ENCODE measurements around the gene CHIC1. TPM values are rescaled to one million over a fixed set of nuclear protein-coding genes. Genes with fewer than 3 reads are reported as not detected.
"Not testable (repeated sequence)": the region's sequence is repeated elsewhere in the genome, so short reads cannot be mapped to it uniquely, and the experiment has no call there.

CHIC1 gene
- total and polyA plus RNA-seq, 2 donors (not counting 3 experiments of a cell fraction or from before 2014, with no cell fraction given) = 3.0 to 6.1 TPM

DNA sequence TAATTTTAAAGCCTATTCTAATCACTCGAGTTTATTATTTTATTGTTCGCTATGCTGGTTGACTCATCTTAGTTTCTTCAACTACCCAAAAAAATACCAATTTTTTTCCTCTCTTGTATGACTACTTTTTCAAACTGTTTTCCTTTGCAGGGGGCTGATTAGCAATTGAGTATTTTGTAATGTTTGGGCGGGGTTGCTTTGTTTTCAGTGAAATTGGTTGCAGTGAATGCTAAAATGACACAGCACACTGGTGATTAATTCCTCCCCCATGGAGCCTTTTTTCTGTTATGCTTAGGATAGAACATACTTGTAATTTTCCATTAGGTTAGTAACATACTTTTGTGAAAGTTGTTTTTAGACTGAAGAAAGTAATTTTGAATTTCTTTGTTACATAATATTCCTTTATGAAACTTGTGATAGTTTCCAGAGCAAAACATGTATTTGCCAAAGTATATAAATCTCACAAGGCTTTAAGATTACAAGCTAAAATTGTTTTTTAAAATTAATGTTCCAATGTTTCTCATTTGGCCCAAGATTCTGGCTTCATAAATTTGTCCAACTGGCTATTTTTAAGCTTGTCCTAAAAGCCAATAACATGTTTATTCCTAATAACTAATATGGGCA, 120.4 kb downstream of the CHIC1 start:
- intact Hi-C loops (cut with micrococcal nuclease) = no loop called here
- no peak overlapping the region for H3K27ac ChIP-seq (ENCODE audit: insufficient read depth, low read depth, low read length)
- no peak overlapping the region for H3K4me3 ChIP-seq (replicated peaks in 1 of 3; ENCODE audit: insufficient read depth in 1 of 3, low read depth in 1 of 3, low read length in 3 of 3)
- H3K9me3 ChIP-seq (replicated peaks; ENCODE audit: control insufficient read depth, insufficient read depth, low read length) = no peaks in the 10 kb centered on the region
- H2AFZ ChIP-seq (ENCODE audit: low read depth, low read length) = no peak overlapping the region
- POLR2A ChIA-PET = no interaction called here
- H3K4me2 ChIP-seq (ENCODE audit: insufficient read depth, low read length) = no peak overlapping the region
- CTCF ChIA-PET = no interaction called here
- FAIRE-seq (no peak), DNase-seq (ENCODE audit: low read depth, low spot score) (no peak)
- no peaks in the 10 kb centered on the region for H3K4me1 ChIP-seq (ENCODE audit: control insufficient read depth, extremely low read depth, insufficient read depth, low read length)
- no peaks in the 10 kb centered on the region for H4K20me1 ChIP-seq (replicated peaks; ENCODE audit: control insufficient read depth, extremely low read depth, insufficient read depth, low read length)
- TF ChIP-seq, protein P1, sequence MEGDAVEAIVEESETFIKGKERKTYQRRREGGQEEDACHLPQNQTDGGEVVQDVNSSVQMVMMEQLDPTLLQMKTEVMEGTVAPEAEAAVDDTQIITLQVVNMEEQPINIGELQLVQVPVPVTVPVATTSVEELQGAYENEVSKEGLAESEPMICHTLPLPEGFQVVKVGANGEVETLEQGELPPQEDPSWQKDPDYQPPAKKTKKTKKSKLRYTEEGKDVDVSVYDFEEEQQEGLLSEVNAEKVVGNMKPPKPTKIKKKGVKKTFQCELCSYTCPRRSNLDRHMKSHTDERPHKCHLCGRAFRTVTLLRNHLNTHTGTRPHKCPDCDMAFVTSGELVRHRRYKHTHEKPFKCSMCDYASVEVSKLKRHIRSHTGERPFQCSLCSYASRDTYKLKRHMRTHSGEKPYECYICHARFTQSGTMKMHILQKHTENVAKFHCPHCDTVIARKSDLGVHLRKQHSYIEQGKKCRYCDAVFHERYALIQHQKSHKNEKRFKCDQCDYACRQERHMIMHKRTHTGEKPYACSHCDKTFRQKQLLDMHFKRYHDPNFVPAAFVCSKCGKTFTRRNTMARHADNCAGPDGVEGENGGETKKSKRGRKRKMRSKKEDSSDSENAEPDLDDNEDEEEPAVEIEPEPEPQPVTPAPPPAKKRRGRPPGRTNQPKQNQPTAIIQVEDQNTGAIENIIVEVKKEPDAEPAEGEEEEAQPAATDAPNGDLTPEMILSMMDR (IDR thresholded peaks at IDR 0.05; ENCODE audit: extremely low read depth in 1 of 2, insufficient read depth in 1 of 2, low read depth in 1 of 2, low read length in 2 of 2) = no peak
- TF ChIP-seq GATA2 (IDR thresholded peaks at IDR 0.05; ENCODE audit: insufficient read depth, insufficient read length, low read depth, low read length) (no peak), POLR2AphosphoS5 (IDR thresholded peaks at IDR 0.05; ENCODE audit: insufficient read depth, low read depth, low read length) (no peak), JUN (IDR thresholded peaks at IDR 0.05; ENCODE audit: borderline replicate concordance, insufficient read depth, insufficient read length, low read depth) (no peak), FOS (IDR thresholded peaks at IDR 0.05; ENCODE audit: borderline replicate concordance, insufficient read depth, low read length) (no peak), POLR2A (IDR thresholded peaks at IDR 0.05; ENCODE audit: low read depth, low read length) (no peak), EZH2 (IDR thresholded peaks at IDR 0.05; ENCODE audit: borderline replicate concordance, low read depth, low read length, severe bottlenecking) (no peak), MYC (IDR thresholded peaks at IDR 0.05; ENCODE audit: low read depth, low read length) (no peak)
- TF ChIP-seq, protein P2, sequence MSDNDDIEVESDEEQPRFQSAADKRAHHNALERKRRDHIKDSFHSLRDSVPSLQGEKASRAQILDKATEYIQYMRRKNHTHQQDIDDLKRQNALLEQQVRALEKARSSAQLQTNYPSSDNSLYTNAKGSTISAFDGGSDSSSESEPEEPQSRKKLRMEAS (IDR thresholded peaks at IDR 0.05; ENCODE audit: insufficient read depth, insufficient read length) = no peak
- no peak overlapping the region for H3K9ac ChIP-seq (replicated peaks; ENCODE audit: extremely low read depth, insufficient read depth, low read length)
- no peaks in the 10 kb centered on the region for H3K79me2 ChIP-seq (ENCODE audit: control insufficient read depth, insufficient read depth, low read length)
- H3K9me1 ChIP-seq (replicated peaks; ENCODE audit: control insufficient read depth, extremely low read depth, insufficient read depth, low read length) = no peaks in the 10 kb centered on the region
- dilution Hi-C loops (cut with MboI; ENCODE audit: extremely low pct_ligation_motif_present, low sequenced_read_pairs) = no loop called here
- BruUV-seq (replicated peaks) = no TSS peak
- no peaks in the 10 kb centered on the region for H3K36me3 ChIP-seq (ENCODE audit: control insufficient read depth in 2 of 2, extremely low read depth in 1 of 2, insufficient read depth in 2 of 2, low read length in 2 of 2)
- no peaks in the 10 kb centered on the region for H3K27me3 ChIP-seq (ENCODE audit: control insufficient read depth in 2 of 2, insufficient read depth in 2 of 2, low read length in 2 of 2)

DNA sequence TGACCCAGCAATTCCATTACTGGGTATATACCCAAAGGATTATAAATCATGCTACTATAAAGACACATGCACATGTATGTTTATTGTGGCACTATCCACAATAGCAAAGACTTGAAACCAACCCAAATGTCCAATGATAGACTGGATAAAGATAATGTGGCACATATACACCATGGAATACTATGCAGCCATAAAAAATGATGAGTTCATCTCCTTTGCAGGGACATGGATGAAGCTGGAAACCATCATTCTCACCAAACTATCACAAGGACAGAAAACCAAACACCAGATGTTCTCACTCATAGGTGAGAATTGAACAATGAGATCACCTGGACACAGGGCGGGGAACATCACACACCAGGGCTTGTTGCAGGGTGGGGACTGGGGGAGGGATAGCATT, 144.0 kb downstream of the CHIC1 start:
- H3K27ac ChIP-seq (ENCODE audit: insufficient read depth, low read depth, low read length); DNase-seq (ENCODE audit: low read depth, low spot score); H3K4me1 ChIP-seq (ENCODE audit: control insufficient read depth, extremely low read depth, insufficient read depth, low read length); H3K9me3 ChIP-seq (replicated peaks; ENCODE audit: control insufficient read depth, insufficient read depth, low read length); CTCF ChIA-PET; dilution Hi-C loops (cut with MboI; ENCODE audit: extremely low pct_ligation_motif_present, low sequenced_read_pairs); H3K36me3 ChIP-seq (ENCODE audit: control insufficient read depth in 2 of 2, extremely low read depth in 1 of 2, insufficient read depth in 2 of 2, low read length in 2 of 2); H3K4me3 ChIP-seq (replicated peaks in 1 of 3; ENCODE audit: insufficient read depth in 1 of 3, low read depth in 1 of 3, low read length in 3 of 3); H4K20me1 ChIP-seq (replicated peaks; ENCODE audit: control insufficient read depth, extremely low read depth, insufficient read depth, low read length); FAIRE-seq; POLR2A ChIA-PET; H3K79me2 ChIP-seq (ENCODE audit: control insufficient read depth, insufficient read depth, low read length); H3K4me2 ChIP-seq (ENCODE audit: insufficient read depth, low read length); H3K27me3 ChIP-seq (ENCODE audit: control insufficient read depth in 2 of 2, insufficient read depth in 2 of 2, low read length in 2 of 2); H3K9ac ChIP-seq (replicated peaks; ENCODE audit: extremely low read depth, insufficient read depth, low read length); BruUV-seq (replicated peaks); intact Hi-C loops (cut with micrococcal nuclease); H3K9me1 ChIP-seq (replicated peaks; ENCODE audit: control insufficient read depth, extremely low read depth, insufficient read depth, low read length); H2AFZ ChIP-seq (ENCODE audit: low read depth, low read length): not testable (repeated sequence)

All from endothelial cell of umbilical vein (primary cell).